SU-DHL-6 (cell line): Measurements from ENCODE around the gene KCNK15.

Source experiments
- H2AFZ ChIP-seq: fragments of 200-600 bp; sonication (generic); 2 replicates; pipeline ENCODE4 v1.6.1; 2014; ENCODE audit warnings: low read depth, mild to moderate bottlenecking, moderate library complexity, mixed read lengths, antibody characterized with exemption, low read length; ENCODE audit not compliant: severe bottlenecking
- H3F3A ChIP-seq: fragments of 200-600 bp; shearing (Covaris generic); 2 replicates; pipeline ENCODE4 v1.6.0; 2016; ENCODE audit warnings: antibody characterized with exemption, mild to moderate bottlenecking; ENCODE audit not compliant: insufficient read depth
- H3K27ac ChIP-seq: fragments of 200-600 bp; sonication (generic); 2 replicates; pipeline ENCODE4 v1.5.1; 2016; ENCODE audit warnings: low read depth, mild to moderate bottlenecking, low read length, moderate library complexity, mixed read lengths
- H3K27me3 ChIP-seq: fragments of 200-600 bp; sonication (generic), shearing (Covaris generic); 2 replicates; pipeline ENCODE4 v1.6.0; 2014; ENCODE audit warnings: mild to moderate bottlenecking, low read length
- H3K36me3 ChIP-seq: fragments of 200-600 bp; sonication (generic); 2 replicates; pipeline ENCODE4 v1.6.1; 2014; ENCODE audit warnings: mild to moderate bottlenecking, low read length, mixed read lengths
- H3K4me2 ChIP-seq: fragments of 300-600, 200-600 bp; shearing (Covaris generic), sonication (generic); 2 replicates; pipeline ENCODE4 v1.6.0; 2014; ENCODE audit warnings: low read length, low read depth, mild to moderate bottlenecking; ENCODE audit not compliant: poor library complexity, severe bottlenecking
- H3K4me3 ChIP-seq: fragments of 200-600 bp; sonication (generic); 2 replicates; pipeline ENCODE4 v1.5.1; 2014; ENCODE audit warnings: antibody characterized with exemption, low read length, mild to moderate bottlenecking, mixed read lengths; ENCODE audit not compliant: insufficient read depth, poor library complexity, severe bottlenecking
- H3K79me2 ChIP-seq: fragments of 200-600 bp; sonication (generic); 2 replicates; pipeline ENCODE4 v1.6.1; 2014; ENCODE audit warnings: mild to moderate bottlenecking, low read length, moderate library complexity; ENCODE audit not compliant: insufficient read depth
- H3K9ac ChIP-seq: fragments of 200-600 bp; sonication (generic); 2 replicates; pipeline ENCODE4 v1.7.0; 2014; ENCODE audit warnings: mild to moderate bottlenecking, low read length
- H3K9me2 ChIP-seq: fragments of 200-600 bp; sonication (generic); replicated peaks from 2 replicates; pipeline ENCODE4 v1.6.1; 2014; ENCODE audit warnings: low read length; ENCODE audit not compliant: insufficient read depth
- H3K9me3 ChIP-seq: fragments of 200-600 bp; sonication (generic); 2 replicates; pipeline ENCODE4 v1.6.1; 2014; ENCODE audit warnings: low read length, mixed read lengths; ENCODE audit not compliant: insufficient read depth
- H4K20me1 ChIP-seq: fragments of 200-600 bp; sonication (generic); 2 replicates; pipeline ENCODE4 v1.6.1; 2014; ENCODE audit warnings: low read depth, mild to moderate bottlenecking, antibody characterized with exemption, low read length, moderate library complexity, mixed read lengths
- EZH2phosphoT487 ChIP-seq: fragments of 200-600 bp; sonication (generic), shearing (Covaris generic); conservative IDR thresholded peaks from 2 replicates; pipeline ENCODE4 v1.6.1; 2018; ENCODE audit warnings: mild to moderate bottlenecking, antibody characterized with exemption, low read length, moderate library complexity, mixed read lengths
- TF ChIP-seq, protein P1 (sequence below): fragments of 200-600 bp; sonication (generic); IDR thresholded peaks from one replicate; pipeline ENCODE4 v1.5.1; 2017; ENCODE audit warnings: antibody characterized with exemption, mild to moderate bottlenecking, low read length, moderate library complexity; ENCODE audit not compliant: insufficient read depth, poor library complexity, severe bottlenecking

The KCNK15 gene

GRCh38 chr20:44756011-44756688 lies 10.5 kb downstream of the KCNK15 start:
- no peaks in the 10 kb centered on the region for H4K20me1 ChIP-seq
- H3K36me3 ChIP-seq, result no peaks in the 10 kb centered on the region
- no peak overlapping the region for H3K4me2 ChIP-seq
- H3K9ac ChIP-seq, result no peak overlapping the region
- no peaks in the 10 kb centered on the region for H3K9me2 ChIP-seq
- no peak overlapping the region for H3K27ac ChIP-seq
- no peaks in the 10 kb centered on the region for H3K79me2 ChIP-seq
- H3F3A ChIP-seq, result no peaks in the 10 kb centered on the region
- no peaks in the 10 kb centered on the region for H3K9me3 ChIP-seq
- no peak for TF ChIP-seq EZH2phosphoT487
- TF ChIP-seq, protein P1, sequence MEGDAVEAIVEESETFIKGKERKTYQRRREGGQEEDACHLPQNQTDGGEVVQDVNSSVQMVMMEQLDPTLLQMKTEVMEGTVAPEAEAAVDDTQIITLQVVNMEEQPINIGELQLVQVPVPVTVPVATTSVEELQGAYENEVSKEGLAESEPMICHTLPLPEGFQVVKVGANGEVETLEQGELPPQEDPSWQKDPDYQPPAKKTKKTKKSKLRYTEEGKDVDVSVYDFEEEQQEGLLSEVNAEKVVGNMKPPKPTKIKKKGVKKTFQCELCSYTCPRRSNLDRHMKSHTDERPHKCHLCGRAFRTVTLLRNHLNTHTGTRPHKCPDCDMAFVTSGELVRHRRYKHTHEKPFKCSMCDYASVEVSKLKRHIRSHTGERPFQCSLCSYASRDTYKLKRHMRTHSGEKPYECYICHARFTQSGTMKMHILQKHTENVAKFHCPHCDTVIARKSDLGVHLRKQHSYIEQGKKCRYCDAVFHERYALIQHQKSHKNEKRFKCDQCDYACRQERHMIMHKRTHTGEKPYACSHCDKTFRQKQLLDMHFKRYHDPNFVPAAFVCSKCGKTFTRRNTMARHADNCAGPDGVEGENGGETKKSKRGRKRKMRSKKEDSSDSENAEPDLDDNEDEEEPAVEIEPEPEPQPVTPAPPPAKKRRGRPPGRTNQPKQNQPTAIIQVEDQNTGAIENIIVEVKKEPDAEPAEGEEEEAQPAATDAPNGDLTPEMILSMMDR, result no peak
- H2AFZ ChIP-seq, result no peak overlapping the region
- no peaks in the 10 kb centered on the region for H3K27me3 ChIP-seq
- no peak overlapping the region for H3K4me3 ChIP-seq

DNA sequence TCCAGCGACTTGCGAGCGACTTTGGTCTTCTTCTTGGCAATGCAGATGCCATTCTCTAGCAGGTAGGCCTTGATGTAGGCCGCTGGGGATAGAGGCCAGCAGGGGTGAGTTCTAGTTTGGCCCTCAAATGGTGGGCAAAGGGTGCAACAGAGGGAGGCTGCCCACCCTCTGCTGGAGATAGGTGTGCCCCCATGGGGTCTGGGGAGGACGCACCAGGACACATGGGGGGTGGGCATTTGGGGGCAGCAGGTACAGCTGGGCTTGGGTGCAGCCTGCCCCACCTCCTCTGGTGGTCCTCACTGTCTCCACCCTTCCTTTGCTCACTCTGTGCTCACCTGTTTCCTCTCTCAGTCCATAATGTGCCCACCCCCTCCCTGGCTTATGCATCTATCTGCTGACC lies 11.3 kb downstream of the KCNK15 start:
- H3K27ac ChIP-seq, result no peak overlapping the region

GRCh38 chr20:44758247-44759101 lies 12.8 kb downstream of the KCNK15 start:
- Histone ChIP-seq H3K79me2 (no peaks in the 10 kb centered on the region), H3K4me3 (no peak overlapping the region), H3K4me2 (no peak overlapping the region), H4K20me1 (no peaks in the 10 kb centered on the region), H3K36me3 (no peaks in the 10 kb centered on the region), H3K9ac (no peak overlapping the region), H3K9me2 (no peaks in the 10 kb centered on the region), H3K9me3 (no peaks in the 10 kb centered on the region), H2AFZ (no peak overlapping the region), H3K27me3 (no peaks in the 10 kb centered on the region), H3K27ac (no peak overlapping the region), H3F3A (no peaks in the 10 kb centered on the region)
- TF ChIP-seq, protein P1, result no peak
- no peak for TF ChIP-seq EZH2phosphoT487

More for the DNA sequence above, 11.3 kb downstream of the KCNK15 start:
- no peaks in the 10 kb centered on the region for H3K27me3 ChIP-seq
- H3F3A ChIP-seq, result no peaks in the 10 kb centered on the region
- H3K36me3 ChIP-seq, result no peaks in the 10 kb centered on the region
- no peak overlapping the region for H3K4me2 ChIP-seq
- H3K9me2 ChIP-seq, result no peaks in the 10 kb centered on the region
- no peak overlapping the region for H3K4me3 ChIP-seq
- H3K79me2 ChIP-seq, result no peaks in the 10 kb centered on the region
- H3K9ac ChIP-seq, result no peak overlapping the region
- no peak for TF ChIP-seq EZH2phosphoT487
- TF ChIP-seq, protein P1, result no peak
- no peak overlapping the region for H2AFZ ChIP-seq
- no peaks in the 10 kb centered on the region for H4K20me1 ChIP-seq
- H3K9me3 ChIP-seq, result no peaks in the 10 kb centered on the region
